NCI-H2196 (cell line): ENCODE results near the gene TMEM120B.
"Not testable (repeated sequence)": the region's sequence is repeated elsewhere in the genome, so short reads cannot be mapped to it uniquely, and the experiment has no call there.

Source experiments
- DNase-seq: peaks from one replicate; lab custom pipeline; 2025; ENCODE audit not compliant: unreplicated experiment; lab: John Stamatoyannopoulos, UW

The TMEM120B gene

GRCh38 chr12:121709064-121709424, 3.5 kb upstream of the TMEM120B start:
- DNase-seq, result not testable (repeated sequence)

- DNase-seq, result no peak
These were observed 3.0 kb upstream of the TMEM120B start for GRCh38 chr12:121709478-121709961.

- DNase-seq, result no peak
These were observed 977 bp upstream of the TMEM120B start for GRCh38 chr12:121711361-121712189.

DNA sequence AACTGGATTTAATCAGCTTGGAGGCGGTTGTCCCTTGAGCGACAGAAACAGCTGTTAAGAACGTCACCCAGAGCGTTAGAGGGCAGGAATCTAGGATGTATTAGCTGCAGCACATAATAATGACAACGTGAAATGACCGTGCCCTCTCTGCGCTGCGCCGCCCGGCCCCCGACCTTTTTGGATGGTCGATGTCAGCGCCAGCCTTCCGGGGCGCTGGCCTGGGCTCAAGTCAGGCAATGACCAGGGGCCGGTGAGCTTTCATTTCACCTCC, 427 bp upstream of the TMEM120B start:
- no peak for DNase-seq

GRCh38 chr12:121713257-121713777, 765 bp downstream of the TMEM120B start:
- DNase-seq, result no peak

DNA sequence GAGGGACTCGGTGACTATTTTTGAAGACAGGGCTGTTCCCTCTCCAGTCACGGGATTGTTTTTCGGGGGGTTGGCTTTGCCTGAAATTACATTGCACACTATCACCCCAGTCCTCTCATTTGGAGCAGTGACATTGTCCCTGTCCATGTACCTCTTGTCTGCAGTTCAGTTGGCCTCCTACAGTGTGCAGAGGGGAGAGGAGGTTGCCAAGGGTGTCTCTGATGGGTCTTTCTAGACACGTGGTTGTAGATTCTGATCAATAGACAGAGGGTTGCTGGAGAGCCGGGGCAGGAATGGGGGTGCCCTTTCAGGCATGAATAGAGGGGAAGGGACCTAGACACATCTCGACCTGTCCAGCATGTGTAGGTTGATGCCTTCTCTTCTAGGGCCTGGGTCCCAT, 1.2 kb downstream of the TMEM120B start:
- DNase-seq, result no peak

DNA sequence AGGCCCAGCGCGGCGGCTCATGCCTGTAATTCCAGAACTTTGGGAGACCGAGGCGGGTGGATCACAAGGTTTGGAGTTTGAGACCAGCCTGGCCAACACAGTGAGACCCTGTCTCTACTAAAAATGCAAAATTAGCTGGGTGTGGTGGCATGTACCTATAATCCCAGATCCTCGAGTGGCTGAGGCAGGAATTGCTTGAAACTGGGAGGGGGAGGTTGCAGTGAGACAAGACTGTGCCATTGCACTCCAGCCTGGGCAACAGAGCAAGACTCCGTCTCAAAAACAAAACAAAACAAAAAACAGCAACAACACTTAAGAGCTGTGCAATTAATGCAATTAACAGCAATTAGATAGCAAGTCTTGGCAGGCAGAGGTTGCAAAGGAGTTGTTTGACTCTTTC, 2.5 kb downstream of the TMEM120B start:
- DNase-seq, result not testable (repeated sequence)

DNA sequence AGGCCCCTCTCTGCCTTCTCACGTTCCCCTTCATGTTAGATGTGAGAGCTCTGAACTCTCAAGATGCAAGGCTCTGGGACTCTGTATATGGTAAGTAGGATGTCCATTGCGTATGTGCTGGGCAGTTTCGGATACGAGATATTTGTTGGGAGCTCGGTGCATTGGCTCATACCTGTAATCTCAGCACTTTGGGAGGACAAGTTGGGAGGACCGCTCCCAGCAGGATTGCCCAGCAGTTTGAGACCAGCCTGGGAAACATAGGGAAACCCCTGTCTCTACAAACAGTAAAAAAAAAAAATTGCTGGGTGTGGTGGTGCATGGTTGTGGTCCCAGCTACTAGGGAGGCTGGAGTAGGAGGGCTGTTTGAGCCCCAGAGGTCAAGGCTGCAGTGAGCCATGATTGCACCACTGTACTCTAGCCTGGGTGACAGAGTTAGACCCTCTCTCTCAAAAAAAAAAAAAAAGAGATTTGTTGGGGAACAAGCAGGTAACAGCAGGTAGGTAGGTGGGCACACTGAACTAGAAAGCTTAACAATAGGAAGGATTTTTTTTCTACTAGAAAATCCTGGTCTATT, 3.4 kb downstream of the TMEM120B start:
- DNase-seq, result no peak

DNA sequence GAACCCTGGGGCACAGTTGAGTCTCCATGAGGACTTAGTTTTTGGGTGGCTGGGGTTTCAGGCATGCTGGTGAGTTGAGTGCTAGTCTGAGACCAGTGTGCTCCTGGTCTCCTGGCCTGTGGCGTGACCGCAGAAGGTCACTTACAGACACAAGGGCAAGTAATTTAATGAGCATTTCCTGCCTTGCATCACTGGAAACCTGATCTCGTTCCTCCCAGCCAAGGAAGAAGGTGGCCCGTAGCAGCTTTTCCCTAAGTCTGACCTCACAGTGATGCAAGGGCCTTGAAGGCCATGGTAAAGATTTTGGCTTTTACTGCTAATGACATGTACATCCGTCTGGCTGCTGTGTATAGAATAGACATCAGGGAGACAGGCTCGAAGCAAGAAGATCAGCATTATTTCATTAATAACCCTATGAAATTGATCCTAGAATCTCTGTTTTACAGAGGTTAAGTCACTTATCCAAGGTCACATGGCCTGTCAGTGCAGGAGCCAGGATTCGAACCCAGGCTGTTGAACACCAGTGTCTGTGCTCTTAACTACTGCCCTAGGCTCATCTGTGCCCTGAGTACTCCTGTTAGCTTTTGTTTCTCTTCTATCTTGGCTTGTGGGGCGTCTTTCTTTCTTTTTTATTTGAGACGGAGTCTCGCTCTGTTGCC, 4.6 kb downstream of the TMEM120B start:
- peak; percentile 47 for DNase-seq

DNA sequence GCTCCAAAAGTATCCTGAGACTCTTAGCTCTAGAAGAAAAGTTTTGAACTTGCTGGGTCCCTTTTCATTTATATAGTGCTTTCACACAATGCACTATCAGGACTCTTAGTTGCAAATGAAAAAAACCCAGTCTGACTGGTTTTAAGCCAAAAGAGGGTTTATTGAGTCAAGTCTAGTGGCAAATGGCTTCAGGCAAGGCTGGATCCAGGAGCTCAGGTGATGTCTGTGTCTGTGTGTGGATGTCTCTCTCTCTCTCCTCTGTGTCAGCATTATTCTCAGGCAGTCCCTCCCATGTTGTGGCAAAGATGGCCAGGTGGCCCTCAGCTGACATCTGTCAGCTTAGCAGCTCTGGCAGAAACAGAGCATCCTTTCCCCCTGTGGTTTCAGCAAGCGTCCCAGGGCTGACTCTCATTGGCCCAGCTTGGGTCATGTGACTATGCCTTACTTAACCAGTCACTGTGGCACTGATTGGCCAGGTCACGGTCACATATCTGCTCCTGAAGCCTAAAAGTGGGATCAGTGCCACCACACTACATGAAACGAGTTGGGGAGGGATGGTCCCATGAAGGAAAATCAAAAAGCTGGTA, 6.2 kb downstream of the TMEM120B start:
- DNase-seq, result no peak

GRCh38 chr12:121719926-121720414, 7.4 kb downstream of the TMEM120B start:
- no peak for DNase-seq

DNA sequence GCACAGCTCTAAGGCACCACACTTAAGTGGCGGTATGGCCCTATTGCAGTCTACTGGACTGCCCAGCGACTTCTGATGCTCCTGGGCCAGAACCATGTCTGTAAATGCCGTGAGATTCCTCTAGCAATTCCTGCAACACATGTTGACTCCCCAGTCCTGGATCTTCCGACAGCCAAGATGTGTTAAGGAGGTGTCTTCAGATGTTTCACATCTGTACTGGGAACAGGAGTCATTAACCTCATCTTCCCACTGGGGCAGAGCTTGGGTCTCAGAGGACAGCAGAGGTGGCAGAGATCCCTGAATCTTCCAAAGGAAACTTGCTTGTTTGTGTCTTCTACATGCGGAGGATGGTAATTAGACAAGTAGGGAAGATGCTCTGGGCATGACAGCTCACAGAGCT, 8.2 kb downstream of the TMEM120B start:
- DNase-seq, result no peak

DNA sequence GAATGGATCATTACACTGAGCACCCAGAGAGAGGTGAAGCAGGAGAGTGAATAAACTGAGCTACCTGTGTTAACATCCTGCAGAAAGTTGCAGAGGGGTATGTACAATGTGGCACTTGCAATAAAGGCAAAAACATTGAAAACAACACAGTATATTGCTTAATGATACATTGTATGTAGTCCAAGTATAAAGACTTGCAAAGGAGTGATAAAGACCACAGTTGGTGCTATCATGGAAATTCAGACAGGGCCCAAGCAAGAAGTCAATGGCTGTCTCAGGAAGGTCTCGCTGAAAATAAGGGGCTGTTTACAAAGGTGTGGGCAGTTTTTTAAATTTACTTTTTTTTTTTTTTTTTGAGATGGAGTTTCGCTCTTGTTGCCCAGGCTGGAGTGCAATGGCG, 10.0 kb downstream of the TMEM120B start:
- no peak for DNase-seq

DNA sequence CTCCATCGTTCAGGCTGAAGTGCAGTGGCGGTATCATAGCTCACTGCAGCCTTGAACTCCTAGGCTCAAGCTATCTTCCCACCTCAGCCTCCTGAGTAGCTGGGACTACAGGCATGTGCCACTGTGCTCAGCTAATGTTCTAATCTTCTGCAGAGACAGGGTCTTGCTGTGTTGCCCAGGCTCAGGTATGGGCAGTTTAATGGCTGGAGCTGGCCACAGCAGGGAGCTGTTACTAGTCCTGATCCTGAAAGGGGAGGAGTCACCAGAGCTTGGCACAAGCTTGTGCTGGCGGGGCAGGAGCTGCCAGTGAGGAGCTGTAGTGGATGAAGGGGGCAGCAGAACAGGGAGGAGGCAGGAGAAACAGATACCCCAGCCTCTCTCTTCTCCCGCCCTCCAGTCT, 10.6 kb downstream of the TMEM120B start:
- DNase-seq, result no peak

GRCh38 chr12:121724925-121725324, 12.4 kb downstream of the TMEM120B start:
- no peak for DNase-seq

DNA sequence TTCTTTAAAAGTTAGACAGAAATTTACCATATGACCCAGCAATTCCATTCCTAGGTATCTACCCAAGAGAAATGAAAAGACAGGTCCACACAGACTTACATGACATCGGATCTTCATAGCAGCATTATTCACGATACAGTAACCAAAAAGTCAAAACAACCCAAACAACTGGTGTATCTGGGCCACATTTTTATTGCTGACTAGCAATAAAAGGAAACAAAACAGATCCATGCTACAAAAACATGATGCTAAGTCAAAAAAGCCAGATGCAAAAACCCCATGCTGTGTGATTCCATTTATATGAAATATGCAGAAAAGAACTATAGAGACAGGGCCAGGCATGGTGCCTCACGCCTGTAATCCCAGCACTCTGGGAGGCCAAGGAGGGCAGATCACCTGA, 12.9 kb downstream of the TMEM120B start:
- DNase-seq, result no peak

DNA sequence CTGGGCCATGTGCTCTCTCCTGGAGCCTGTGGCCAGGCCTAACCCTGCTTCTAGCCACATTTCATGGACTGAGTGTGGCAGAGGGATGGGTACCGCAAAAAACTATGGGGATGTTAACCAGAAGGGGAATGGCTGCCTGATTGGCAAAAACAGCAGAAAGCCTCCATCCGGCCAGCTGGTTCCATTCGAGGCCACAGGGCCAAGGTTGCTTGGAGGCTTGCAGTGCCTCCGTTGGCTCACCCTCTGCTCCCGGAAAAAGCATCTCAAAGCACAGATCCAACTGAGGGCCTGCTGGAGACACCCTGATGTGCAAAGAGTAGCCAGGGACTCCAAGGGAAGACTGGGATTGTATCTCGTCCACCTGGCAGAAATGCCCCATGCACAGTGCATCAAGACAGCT, 16.5 kb downstream of the TMEM120B start:
- no peak for DNase-seq

DNA sequence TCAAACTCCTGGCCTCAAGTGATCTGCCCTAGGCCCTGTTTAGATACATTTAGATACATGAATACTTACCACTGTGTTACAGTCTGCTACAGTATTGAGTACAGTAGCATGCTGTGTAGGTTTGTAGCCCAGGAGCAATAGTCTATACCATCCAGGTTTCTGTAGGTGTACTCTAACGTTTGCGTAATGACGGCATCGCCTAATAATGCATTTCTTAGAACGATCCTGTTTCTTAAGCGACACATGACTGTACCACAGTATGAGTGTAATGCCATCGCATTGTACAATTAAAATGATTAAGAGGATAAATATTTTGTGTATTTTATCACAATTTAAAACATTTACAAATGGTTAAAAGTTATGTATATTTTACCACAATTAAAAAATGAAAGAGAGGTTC, 18.9 kb downstream of the TMEM120B start:
- no peak for DNase-seq

- no peak for DNase-seq
These were observed 21.3 kb downstream of the TMEM120B start for GRCh38 chr12:121733849-121734248.

- DNase-seq, result no peak
These were observed 25.8 kb downstream of the TMEM120B start for GRCh38 chr12:121738340-121738858.

GRCh38 chr12:121740847-121741246, 28.3 kb downstream of the TMEM120B start:
- no peak for DNase-seq
